ENCODE results near the gene TRDMT1. TPM values are rescaled to one million over a fixed set of nuclear protein-coding genes. Genes with fewer than 3 reads are reported as not detected.

Gene TRDMT1
- polyA plus RNA-seq, 1 experiment = 2.4 TPM

DNA sequence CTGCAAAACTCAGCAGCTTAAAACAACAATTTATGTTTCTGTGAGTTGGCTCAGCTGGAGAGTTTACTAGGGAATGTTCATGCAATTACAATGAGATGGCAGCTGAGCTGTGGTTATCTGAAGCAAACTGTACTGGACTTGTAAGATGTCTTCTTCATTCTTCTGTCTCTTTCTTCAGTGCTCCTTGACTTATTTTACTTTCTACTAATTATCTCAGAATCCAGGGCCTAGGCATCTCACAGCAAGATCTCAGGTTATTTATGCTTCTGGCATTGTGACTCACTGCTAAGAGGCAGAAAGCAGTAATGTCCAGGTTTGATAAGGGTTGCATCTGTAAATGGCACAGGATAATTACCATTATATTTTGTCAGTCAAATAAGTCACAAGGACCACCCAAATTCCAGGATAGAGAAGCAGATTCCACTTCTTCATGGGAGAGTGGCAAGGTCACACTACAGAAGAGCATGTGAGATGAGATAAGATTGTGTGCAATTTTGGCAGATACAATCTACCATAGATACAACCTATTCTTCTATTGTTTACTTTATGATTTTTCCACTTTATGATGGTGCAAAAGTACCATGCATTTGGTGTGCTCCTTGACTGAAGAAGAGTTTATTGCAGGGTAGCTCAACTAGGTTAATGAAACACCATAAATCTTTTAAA, 43.4 kb upstream of the TRDMT1 start:
- ChIA-PET CTCF (interaction anchor here (0.9 to 1.6 kb wide), 2 partner anchors 15 to 31 kb away, joined by 3 read pairs; no protein-coding TSS in a partner anchor), POLR2A (no interaction called here)
- Histone ChIP-seq H3K27me3 (ENCODE audit: control insufficient read depth, insufficient read depth, low read length) (no peaks in the 10 kb centered on the region), H3K4me3 (ENCODE audit: low read depth, low read length) (no peak overlapping the region), H3K36me3 (ENCODE audit: control insufficient read depth, insufficient read depth, low read length) (no peaks in the 10 kb centered on the region)
- DNase-seq (ENCODE audit: low read depth) = no peak
- TF ChIP-seq, protein P1, sequence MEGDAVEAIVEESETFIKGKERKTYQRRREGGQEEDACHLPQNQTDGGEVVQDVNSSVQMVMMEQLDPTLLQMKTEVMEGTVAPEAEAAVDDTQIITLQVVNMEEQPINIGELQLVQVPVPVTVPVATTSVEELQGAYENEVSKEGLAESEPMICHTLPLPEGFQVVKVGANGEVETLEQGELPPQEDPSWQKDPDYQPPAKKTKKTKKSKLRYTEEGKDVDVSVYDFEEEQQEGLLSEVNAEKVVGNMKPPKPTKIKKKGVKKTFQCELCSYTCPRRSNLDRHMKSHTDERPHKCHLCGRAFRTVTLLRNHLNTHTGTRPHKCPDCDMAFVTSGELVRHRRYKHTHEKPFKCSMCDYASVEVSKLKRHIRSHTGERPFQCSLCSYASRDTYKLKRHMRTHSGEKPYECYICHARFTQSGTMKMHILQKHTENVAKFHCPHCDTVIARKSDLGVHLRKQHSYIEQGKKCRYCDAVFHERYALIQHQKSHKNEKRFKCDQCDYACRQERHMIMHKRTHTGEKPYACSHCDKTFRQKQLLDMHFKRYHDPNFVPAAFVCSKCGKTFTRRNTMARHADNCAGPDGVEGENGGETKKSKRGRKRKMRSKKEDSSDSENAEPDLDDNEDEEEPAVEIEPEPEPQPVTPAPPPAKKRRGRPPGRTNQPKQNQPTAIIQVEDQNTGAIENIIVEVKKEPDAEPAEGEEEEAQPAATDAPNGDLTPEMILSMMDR (IDR thresholded peaks at IDR 0.05; ENCODE audit: insufficient read depth, low read depth, low read length) = no peak

DNA sequence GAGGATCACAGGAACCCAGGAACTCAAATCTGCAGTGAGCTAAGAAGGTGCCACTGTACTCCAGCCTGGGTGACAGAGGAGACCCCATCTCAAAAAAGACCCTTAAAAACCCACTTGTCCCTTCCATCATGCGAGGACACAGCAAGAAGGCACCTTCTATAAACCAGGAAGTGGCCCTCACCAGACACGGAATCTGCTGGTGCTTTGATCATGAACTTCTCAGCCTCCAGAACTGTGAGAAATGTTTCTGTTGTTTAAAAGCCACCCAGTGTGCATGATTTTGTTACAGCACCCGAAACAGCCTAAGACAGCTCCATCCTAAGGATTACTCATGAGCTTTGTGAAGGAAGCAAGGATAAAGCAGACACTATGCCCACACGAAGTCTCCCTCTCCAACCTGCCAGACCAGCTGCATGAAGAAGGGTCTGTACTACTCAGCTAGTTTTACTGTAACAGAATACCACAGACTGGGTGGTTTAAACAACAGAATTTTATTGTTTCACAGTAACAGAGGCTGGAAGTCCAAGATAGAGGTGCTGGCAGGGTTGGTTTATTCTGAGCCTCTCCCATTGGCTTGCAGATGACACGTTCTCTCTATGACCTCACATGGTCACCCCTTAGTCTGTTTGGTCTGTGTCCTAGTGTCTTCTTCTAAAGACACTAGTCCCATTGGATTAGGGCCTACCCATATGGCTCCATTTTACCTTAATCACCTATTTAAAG, 40.3 kb upstream of the TRDMT1 start:
- TF ChIP-seq, protein P1 (IDR thresholded peaks at IDR 0.05; ENCODE audit: insufficient read depth, low read depth, low read length) = no peak
- no peak overlapping the region for H3K4me3 ChIP-seq (ENCODE audit: low read depth, low read length)
- ChIA-PET POLR2A (no interaction called here), CTCF (interaction anchor here (1.1 to 2.2 kb wide), 2 partner anchors 11 to 15 kb away, joined by 3 to 6 read pairs; no protein-coding TSS in a partner anchor)
- H3K36me3 ChIP-seq (ENCODE audit: control insufficient read depth, insufficient read depth, low read length) = no peaks in the 10 kb centered on the region
- no peak for DNase-seq (ENCODE audit: low read depth)
- no peaks in the 10 kb centered on the region for H3K27me3 ChIP-seq (ENCODE audit: control insufficient read depth, insufficient read depth, low read length)

DNA sequence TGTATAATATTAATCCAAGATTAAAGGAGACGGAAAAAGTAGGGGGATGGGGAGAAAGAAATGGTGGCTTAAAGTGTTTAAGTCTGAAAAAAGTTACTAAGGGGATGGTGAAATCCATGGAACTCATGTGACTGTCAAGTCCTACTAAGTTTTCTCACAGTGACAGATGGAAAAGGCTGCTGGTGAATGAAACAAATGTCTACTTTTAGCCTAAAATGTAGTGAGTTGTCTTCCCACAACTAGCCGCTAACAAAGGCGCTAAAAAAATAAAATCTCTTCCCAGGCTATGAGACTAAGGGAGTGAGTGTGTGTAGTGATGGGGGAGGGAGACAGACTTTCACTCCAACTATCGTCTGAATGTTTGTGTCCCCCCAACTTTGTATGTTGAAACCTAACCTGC, 39.1 kb upstream of the TRDMT1 start:
- ChIA-PET CTCF (interaction anchor here (1.1 kb wide), 1 partner anchor 16 kb away, joined by 3 read pairs; no protein-coding TSS in a partner anchor), POLR2A (no interaction called here)
- Histone ChIP-seq H3K27me3 (ENCODE audit: control insufficient read depth, insufficient read depth, low read length) (no peaks in the 10 kb centered on the region), H3K36me3 (ENCODE audit: control insufficient read depth, insufficient read depth, low read length) (peaks cover 2% of the 10 kb centered on the region; the same call in 1 of the 2 replicates), H3K4me3 (ENCODE audit: low read depth, low read length) (no peak overlapping the region)
- TF ChIP-seq, protein P1 (IDR thresholded peaks at IDR 0.05; ENCODE audit: insufficient read depth, low read depth, low read length) = no peak
- DNase-seq (ENCODE audit: low read depth) = no peak

DNA sequence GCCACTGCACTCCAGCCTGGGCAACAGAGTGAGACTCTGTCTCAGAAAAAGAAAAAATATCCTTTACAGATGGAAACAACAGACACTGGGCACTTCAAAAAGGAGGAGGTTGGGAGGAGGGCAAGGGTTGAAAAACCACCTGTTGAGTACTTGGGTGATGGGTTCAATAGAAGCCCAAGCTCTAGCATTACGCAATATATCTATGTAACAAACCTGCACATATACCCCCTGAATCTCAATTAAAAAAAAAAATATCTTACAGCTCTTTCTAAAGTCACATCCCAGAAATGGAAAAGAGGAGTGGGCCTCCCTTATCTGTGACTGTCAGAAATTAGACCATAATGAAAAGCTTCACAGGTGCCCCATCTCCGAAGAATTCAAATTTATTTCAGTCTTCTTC, 38.6 kb upstream of the TRDMT1 start:
- CTCF ChIA-PET = no interaction called here
- Histone ChIP-seq H3K4me3 (ENCODE audit: low read depth, low read length) (no peak overlapping the region), H3K27me3 (ENCODE audit: control insufficient read depth, insufficient read depth, low read length) (no peaks in the 10 kb centered on the region), H3K36me3 (ENCODE audit: control insufficient read depth, insufficient read depth, low read length) (peaks cover 6% of the 10 kb centered on the region)
- POLR2A ChIA-PET = interaction anchor here (0.6 kb wide), 1 partner anchor 108 kb away, joined by 3 read pairs; no protein-coding TSS in a partner anchor
- TF ChIP-seq, protein P1 (IDR thresholded peaks at IDR 0.05; ENCODE audit: insufficient read depth, low read depth, low read length) = no peak
- no peak for DNase-seq (ENCODE audit: low read depth)

DNA sequence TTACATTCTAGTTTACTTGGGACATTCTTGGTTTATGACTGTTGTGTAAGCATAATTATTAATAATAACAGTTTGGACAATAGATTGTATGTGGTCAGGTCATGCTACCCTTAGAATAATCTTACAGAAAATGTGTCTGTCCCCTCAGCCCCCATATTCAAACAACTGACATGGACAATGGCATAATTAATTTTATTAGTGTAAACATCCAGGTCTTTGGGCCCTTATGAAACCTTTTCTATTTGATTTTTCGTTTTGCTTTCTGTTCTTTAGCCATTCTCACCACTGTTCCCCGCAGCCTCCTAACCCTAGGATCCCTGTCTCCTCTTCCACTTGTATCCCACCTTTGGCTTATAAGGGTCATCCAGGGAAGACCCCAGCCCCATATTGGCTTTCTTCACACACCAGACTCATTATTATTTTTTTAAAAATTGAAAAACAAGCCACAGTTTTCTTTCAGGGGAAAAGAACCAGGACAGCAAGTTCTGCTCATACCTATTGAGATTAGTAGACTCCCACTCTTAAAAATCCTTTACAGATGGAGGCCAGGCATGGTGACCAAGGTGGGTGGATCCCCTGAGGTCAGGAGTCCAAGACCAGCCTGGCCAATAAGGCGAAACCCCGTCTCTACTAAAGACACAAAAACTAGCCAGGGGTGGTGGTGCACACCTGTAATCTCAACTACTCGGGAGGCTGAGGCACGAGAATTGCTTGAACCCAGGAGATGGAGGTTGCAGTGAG, 38.0 kb upstream of the TRDMT1 start:
- POLR2A ChIA-PET = interaction anchor here (0.6 kb wide), 1 partner anchor 109 kb away, joined by 3 read pairs; no protein-coding TSS in a partner anchor
- Histone ChIP-seq H3K4me3 (ENCODE audit: low read depth, low read length) (no peak overlapping the region), H3K27me3 (ENCODE audit: control insufficient read depth, insufficient read depth, low read length) (no peaks in the 10 kb centered on the region), H3K36me3 (ENCODE audit: control insufficient read depth, insufficient read depth, low read length) (peaks cover 9% of the 10 kb centered on the region)
- CTCF ChIA-PET = no interaction called here
- no peak for DNase-seq (ENCODE audit: low read depth)
- TF ChIP-seq, protein P1 (IDR thresholded peaks at IDR 0.05; ENCODE audit: insufficient read depth, low read depth, low read length) = no peak
